Measurements from ENCODE around the gene UPF2.

The UPF2 gene

DNA sequence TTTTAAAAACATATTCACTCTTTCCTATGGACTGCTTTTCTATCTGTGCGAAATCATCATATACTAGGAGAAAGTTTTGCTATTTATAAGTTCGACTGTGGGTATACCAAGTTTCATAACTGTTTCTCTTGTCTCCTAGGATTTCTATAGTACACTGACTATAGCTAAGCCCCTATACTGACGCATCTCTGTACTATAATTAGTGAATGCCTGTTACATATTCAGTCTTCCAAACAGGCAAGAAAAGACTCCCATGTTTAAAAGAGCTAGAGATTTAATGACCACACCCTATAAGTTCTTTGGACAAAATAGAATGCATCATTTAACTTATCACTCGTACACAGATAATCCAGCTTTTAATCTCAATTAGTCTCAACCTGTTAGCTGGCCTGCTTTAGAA lies 80.8 kb downstream of the UPF2 start:
- no peak for DNase-seq

DNA sequence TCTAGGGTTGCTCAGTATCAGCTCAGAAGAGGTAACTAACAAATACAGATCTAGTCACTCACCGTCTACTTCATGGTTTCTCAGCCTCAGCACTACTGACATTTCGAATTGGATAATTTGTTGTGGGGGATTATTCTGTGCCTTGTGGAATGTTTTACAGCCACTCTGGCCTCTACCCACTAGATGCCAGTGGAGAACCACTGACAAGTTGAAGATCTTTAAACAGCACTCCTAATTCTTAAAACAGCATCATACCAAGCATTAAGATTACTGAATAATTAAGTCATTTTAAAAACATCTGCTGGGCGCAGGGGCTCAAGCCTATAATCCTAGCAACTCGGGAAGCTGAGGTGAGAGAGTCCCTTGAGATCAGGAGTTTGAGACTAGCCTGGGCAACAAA lies 82.6 kb downstream of the UPF2 start:
- no peak for DNase-seq

GRCh38 chr10:11958956-11959355 lies 83.7 kb downstream of the UPF2 start:
- no peak for DNase-seq

DNA sequence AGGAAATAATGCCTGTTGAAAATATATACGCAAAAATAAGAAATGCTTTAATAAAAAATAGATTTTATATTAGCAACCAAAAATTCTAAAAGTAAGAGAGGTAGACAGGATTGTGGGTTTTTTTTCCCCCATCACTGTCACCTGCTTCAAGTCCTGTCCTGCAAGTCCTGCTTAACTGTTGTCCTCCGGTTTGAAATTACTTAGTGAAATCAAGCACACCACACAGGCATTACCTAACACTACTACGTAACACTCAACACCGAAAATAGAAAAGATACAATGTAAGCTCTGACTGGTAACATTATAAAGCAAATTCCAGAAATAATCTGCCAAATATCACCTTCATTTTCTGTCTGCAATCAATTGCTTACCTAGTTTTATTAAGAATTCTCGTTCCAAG lies 90.9 kb downstream of the UPF2 start:
- DNase-seq = no peak

DNA sequence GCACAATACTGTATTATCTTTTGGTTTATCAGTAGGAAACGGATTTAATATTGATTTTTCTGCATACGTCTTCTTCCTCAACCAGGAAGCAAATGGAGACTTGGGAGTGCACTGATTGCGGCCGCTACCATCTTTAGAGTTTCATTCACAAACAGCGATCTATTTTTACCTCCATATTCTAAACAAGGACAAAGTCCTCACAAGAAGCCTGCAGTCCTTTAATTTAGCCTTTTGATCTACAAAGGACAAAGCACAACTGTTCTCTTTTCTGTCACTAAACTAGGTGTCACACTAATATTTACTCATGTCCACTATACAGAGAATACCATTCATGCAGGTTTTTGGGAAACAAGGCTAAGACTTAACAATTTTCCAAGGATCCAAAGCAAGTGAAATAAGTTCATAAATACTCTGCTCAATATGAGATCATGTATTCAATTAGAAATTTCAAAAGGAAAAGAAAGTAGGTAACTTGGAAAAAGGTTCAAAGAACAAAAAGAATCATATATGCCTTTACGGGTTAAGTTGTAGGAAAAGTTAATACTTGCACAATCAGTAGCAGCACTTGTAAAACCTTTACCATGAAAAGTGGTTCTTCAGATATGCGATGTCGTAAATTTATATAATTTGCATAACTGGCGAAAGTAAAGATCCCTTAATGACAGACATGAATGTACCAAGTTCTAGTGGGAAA lies 92.1 kb downstream of the UPF2 start:
- no peak for DNase-seq

DNA sequence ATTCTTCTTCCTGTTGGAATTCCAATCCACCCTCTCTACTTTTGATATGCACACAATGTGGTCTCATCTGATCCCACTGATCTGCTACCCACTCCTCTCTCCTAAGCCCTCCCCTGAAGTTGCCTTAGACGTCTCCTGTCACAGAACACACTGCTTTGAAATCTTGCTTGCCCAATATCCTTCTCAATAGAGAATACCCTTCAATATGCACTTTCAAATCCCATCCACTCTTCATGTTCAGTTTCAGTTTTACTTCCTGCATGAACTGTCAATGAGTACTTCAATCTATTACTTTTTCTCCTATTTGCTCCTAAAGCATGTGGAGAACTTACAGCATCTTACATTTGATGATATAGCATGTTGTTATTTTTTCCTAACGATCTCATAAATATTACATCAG lies 93.5 kb downstream of the UPF2 start:
- no peak for DNase-seq

- DNase-seq = no peak
Observed at GRCh38 chr10:11946652-11947051, 96.0 kb downstream of the UPF2 start.

DNA sequence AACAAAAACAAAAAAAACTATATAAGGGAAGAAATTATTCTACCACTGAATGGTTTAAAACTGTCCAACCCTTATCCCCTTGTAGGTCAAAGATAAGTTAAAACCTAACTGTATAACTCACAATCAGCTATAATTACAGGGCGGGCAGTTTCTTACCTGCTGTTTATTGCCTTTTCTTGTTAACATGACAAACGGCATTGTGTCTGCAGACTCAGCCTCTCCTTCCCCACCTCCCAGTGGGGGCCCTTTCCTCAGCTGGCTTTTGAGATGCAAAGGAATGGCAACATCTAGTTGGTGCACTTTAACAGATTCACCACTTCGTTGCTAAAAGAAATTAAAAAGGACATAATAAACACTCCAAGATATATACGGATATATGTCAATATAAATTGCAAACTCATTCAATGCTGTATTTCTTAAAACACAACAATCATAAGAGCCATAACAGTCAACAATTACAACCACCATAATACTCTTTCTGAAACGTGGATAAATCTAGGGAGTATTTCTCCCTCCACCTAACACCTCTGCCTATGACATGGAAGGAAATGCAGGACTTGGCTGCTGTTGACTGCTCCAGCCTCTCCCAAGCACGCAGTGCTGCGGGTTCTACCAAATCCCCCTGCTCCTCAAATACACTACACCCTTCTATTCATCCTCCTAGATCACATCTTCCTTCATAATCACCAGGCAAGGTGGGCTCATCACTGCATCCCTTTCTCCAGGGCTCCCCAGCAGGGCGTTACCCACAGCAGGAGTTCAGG lies 106.0 kb downstream of the UPF2 start:
- DNase-seq = no peak

DNA sequence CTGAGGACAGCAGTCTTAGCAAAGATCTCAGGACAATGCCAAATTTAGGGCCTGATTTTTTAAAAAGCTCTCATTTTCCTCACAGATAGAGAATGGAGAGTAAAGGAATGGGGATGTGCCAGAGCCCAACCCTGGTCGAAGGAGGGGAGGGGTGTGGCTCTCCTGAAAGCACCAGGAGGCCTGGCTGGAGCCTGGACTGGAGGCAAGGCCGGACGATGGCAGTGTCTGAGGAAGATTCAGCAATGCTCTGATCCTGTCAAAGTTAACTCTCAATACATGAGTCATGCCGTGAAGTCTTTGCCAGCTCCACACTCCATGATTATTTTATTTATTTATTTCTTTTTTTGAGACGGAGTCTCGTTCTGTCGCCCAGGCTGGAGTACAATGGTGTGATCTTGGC lies 108.3 kb downstream of the UPF2 start:
- no peak for DNase-seq

GRCh38 chr10:11933577-11934223 lies 108.9 kb downstream of the UPF2 start:
- no peak for DNase-seq

GRCh38 chr10:11931038-11931437 lies 111.6 kb downstream of the UPF2 start:
- no peak for DNase-seq

DNA sequence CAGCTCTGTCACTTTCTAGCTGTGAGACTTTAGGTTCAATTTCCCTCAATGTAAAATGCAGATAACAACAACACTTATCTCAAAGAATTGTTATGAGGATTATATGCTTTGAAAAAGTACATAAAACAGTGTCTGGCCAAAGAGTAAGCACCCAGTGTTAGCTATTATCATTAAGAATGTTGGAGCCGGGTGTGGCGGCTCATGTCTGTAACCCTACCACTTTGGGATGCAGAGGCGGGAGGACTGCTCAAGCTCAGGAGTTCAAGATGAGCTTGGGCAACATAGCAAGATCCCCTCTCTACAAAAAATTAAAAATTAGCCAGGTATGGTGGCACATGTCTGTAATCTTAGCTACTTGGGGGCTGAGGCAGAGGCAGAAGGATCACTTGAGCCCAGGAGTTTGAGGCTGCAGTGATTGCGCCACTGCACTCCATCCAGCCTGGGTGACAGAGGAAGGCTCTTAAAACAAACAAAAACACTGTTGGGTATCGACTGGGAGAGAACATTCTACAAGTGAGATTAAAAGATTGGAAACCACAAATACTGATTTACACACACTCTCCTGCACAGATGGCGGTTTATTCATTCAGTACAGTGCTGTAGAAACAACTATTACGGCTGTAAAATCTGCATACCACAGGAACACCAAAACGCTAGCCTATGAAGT lies 112.2 kb downstream of the UPF2 start:
- DNase-seq = no peak

DNA sequence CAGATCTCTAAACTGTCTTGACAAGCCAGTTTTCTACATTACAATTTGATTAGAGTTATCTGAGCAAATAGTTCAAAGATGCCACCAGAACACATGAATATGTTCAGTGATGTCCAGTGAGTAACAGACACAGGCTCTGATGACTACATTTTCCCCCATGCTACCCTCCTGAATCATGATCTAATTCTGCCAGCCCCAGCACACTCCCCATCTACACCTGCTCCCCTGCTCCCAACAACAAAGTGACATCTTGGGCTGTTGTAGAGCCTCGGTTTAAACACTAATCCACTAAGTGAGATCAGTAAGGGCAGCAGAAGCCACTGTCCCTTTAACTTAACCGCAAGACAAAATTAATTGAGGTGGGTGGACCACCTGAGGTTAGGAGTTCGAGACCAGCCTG lies 114.9 kb downstream of the UPF2 start:
- DNase-seq = no peak

DNA sequence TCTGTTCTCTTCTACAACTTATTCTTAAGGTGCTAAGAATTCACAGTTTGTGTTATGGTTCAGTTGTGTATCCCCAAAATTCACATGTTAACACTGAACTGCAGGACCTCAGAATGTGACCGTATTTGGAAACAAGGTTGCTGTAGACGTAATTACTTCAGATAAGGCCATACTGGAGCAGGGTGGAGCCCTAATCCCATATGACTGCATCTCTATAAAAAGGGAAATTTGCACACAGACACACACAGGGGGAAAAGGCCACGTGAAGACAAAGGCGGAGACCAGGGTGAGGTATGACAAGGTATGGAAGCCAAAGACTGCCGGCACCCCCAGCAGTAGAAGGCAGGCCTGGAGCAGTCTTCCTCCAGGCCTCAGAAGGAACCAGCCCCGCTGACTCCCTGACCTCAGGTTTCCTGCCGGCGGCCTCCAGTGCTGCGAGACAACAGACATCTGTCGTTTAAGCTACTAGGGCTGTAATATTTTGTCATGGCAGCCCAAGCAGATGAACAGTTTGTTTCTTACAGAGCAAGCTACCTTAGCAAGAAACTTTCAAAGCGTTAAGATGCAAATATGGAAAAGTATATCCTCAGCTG lies 120.7 kb downstream of the UPF2 start:
- DNase-seq = no peak

GRCh38 chr10:11919271-11919670 lies 123.3 kb downstream of the UPF2 start:
- DNase-seq = no peak

- no peak for DNase-seq
Observed at GRCh38 chr10:11918384-11918783, 124.2 kb downstream of the UPF2 start.

GRCh38 chr10:11913079-11913641 lies 129.4 kb downstream of the UPF2 start:
- DNase-seq = no peak

DNA sequence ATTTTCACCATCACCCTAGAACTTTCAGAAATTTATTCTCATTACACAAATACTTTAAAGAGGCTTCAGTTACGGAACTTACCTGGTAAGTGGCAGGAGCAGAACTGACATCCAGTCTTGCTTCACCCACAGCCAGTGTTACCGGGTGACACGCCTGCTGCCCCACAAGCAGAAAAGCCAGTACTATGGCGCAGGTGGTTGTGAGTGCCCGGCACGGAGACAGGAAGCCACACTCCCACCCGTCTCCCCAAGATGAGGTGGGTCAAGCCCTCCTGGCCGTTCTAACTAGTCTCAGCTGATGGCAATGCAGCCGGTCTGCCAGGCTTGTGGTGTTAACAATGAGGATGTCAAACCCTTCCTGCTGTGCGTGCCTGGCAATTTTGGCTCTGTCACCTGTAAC lies 132.5 kb downstream of the UPF2 start:
- no peak for DNase-seq

DNA sequence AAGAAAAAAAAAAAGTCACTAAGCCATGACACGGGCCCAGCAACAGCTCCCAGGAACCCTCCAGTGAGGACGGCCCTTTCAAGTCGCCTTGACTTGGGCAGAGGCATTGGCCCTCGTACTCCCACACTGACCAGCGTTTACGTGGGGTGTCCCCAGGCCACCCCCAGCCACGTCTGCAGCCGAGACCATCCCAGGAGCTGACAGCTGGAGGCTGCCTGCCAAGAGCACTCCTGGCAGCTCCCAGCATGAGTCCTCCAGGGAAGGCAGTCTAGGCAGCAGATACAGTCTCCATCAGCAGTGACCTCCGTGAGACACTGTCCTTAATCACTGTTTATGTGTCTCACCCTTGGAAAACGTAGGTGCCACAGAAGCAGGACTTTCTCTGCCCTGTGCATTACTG lies 133.0 kb downstream of the UPF2 start:
- DNase-seq = no peak

- DNase-seq = no peak
Observed at GRCh38 chr10:11908991-11909390, 133.6 kb downstream of the UPF2 start.

- DNase-seq = no peak
Observed at GRCh38 chr10:11908536-11908935, 134.1 kb downstream of the UPF2 start.

DNA sequence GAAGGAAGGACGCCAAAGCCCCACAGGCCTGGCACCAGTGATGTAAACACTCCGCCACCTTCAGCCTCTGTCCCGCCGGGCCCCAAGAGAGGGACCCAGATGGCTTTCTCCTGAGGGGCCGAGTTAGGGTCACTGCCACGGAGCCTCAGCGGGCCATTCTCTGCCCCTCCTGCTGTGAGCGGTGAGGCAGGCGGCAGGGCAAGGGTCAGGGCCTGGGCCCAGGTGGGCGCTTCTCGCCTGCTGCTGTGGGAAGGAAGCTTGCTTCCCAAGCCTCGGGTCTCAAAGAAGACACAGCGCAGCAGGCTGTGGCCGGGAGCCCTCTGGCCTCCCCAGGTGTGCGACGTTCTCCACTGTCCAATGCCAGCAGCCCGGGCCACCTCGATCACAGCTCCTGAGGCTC lies 134.7 kb downstream of the UPF2 start:
- DNase-seq = no peak

GRCh38 chr10:11906714-11907113 lies 135.9 kb downstream of the UPF2 start:
- no peak for DNase-seq
